ENCODE measurements around the gene CFAP74. TPM values are rescaled to one million over a fixed set of nuclear protein-coding genes. Genes with fewer than 3 reads are reported as not detected.
A peak's percentile ranks its signal among the peaks of the same experiment; 100 is the strongest.

The CFAP74 gene
- total and polyA plus RNA-seq, 2 of the 13 experiments (the other 11 are each of a cell fraction or from before 2014, with no cell fraction given) = 0.27 to 0.62 TPM

- TF ChIP-seq HBP1 (CRISPR knock-in tag; IDR thresholded peaks at IDR 0.05; ENCODE audit: low read depth) = no peak
- no peak for TF ChIP-seq SOX6 (IDR thresholded peaks at IDR 0.05)
- no peak for TF ChIP-seq SOX6 (CRISPR knock-in tag; IDR thresholded peaks at IDR 0.05)
- TF ChIP-seq, protein P1, sequence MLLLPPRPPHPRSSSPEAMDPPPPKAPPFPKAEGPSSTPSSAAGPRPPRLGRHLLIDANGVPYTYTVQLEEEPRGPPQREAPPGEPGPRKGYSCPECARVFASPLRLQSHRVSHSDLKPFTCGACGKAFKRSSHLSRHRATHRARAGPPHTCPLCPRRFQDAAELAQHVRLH (CRISPR knock-in tag; IDR thresholded peaks at IDR 0.05; ENCODE audit: borderline replicate concordance, low read depth) = peak; percentile 67; the same call in 1 of the 2 replicates
- no peak for TF ChIP-seq ZNF800 (CRISPR knock-in tag; IDR thresholded peaks at IDR 0.05)
- no peak for TF ChIP-seq EP300 (IDR thresholded peaks at IDR 0.05; ENCODE audit: low read depth in 2 of 2, low read length in 2 of 2)
- 0 out of 2 replicates have a peak, but pooled peaks have one; percentile 15 for TF ChIP-seq EP300 (CRISPR knock-in tag; IDR thresholded peaks at IDR 0.05; ENCODE audit: borderline replicate concordance)
- no peak for TF ChIP-seq ZNF274 (CRISPR knock-in tag; IDR thresholded peaks at IDR 0.05)
- no peak for TF ChIP-seq ATF3 (CRISPR knock-in tag; IDR thresholded peaks at IDR 0.05)
- TF ChIP-seq ELF3 (CRISPR knock-in tag; IDR thresholded peaks at IDR 0.05) = peak; percentile 57
- peak; percentile 80 for TF ChIP-seq GATAD2A (CRISPR knock-in tag; IDR thresholded peaks at IDR 0.05)
- TF ChIP-seq NFIC (IDR thresholded peaks at IDR 0.05; ENCODE audit: low read length) = no peak
- TF ChIP-seq U2AF1 (optimal IDR thresholded peaks at IDR 0.05; ENCODE audit: low read depth, low read length) = no peak
- TF ChIP-seq ZNF816 (CRISPR knock-in tag; IDR thresholded peaks at IDR 0.05; ENCODE audit: borderline replicate concordance) = no peak
- peak; percentile 65; the same call in 1 of the 3 replicates for TF ChIP-seq MXI1 (IDR thresholded peaks at IDR 0.05; ENCODE audit: borderline replicate concordance, low read depth, low read length)
- TF ChIP-seq NCOA2 (CRISPR knock-in tag; IDR thresholded peaks at IDR 0.05) = 0 out of 2 replicates have a peak, but pooled peaks have one; percentile 18
- peak; percentile 74 for TF ChIP-seq SAP130 (CRISPR knock-in tag; IDR thresholded peaks at IDR 0.05; ENCODE audit: low read depth)
- peak; percentile 43; the same call in 1 of the 2 replicates for TF ChIP-seq RARA (CRISPR knock-in tag; IDR thresholded peaks at IDR 0.05)
- TF ChIP-seq, protein P2, sequence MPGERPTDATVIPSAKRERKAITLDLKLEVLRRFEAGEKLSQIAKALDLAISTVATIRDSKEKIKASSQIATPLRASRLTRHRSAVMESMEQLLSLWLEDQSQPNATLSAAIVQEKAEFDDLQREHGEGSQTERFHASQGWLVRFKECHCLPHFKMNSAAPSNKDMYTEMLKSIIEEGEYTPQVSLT (CRISPR knock-in tag; IDR thresholded peaks at IDR 0.05; ENCODE audit: borderline replicate concordance, low read depth) = no peak
- TF ChIP-seq ZFP36L2 (CRISPR knock-in tag; IDR thresholded peaks at IDR 0.05) = no peak
- TF ChIP-seq, protein P3, sequence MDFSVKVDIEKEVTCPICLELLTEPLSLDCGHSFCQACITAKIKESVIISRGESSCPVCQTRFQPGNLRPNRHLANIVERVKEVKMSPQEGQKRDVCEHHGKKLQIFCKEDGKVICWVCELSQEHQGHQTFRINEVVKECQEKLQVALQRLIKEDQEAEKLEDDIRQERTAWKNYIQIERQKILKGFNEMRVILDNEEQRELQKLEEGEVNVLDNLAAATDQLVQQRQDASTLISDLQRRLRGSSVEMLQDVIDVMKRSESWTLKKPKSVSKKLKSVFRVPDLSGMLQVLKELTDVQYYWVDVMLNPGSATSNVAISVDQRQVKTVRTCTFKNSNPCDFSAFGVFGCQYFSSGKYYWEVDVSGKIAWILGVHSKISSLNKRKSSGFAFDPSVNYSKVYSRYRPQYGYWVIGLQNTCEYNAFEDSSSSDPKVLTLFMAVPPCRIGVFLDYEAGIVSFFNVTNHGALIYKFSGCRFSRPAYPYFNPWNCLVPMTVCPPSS (IDR thresholded peaks at IDR 0.05) = no peak
- peak; percentile 50; the same call in 1 of the 2 replicates for TF ChIP-seq GABPB1 (CRISPR knock-in tag; IDR thresholded peaks at IDR 0.05)
- TF ChIP-seq ZNF569 (CRISPR knock-in tag; IDR thresholded peaks at IDR 0.05; ENCODE audit: borderline replicate concordance) = no peak
- TF ChIP-seq ZNF3 (CRISPR knock-in tag; IDR thresholded peaks at IDR 0.05) = no peak
- TF ChIP-seq MIXL1 (CRISPR knock-in tag; IDR thresholded peaks at IDR 0.05) = peak; percentile 64; the same call in 1 of the 2 replicates
Measured at GRCh38 chr1:1906185-1907097, 97.1 kb downstream of the CFAP74 start (continued).

Data from HepG2 (cell line).